Ovary (tissue), 9 donors: ENCODE measurements around the gene DEPDC1B. TPM values are rescaled to one million over a fixed set of nuclear protein-coding genes. Genes with fewer than 3 reads are reported as not detected.

Experiments
- DNase-seq, 5 donors: peaks; one replicate each; pipeline ENCODE4 v3.0.0-alpha.2; 2019 to 2020
- H3K27ac ChIP-seq, 2 donors: fragments of 200-600 bp; one replicate each; pipeline versions ENCODE4 v1.5.1 to v1.8.0; 2019 to 2022
- H3K27me3 ChIP-seq: fragments of 200-600 bp; one replicate; pipeline ENCODE4 v1.8.0; 2022
- H3K36me3 ChIP-seq: fragments of 200-600 bp; sonication (generic); one replicate; pipeline ENCODE4 v1.5.1; 2019
- H3K4me1 ChIP-seq: one replicate; pipeline ENCODE4 v1.8.1; 2013; ENCODE audit warnings: mild to moderate bottlenecking, moderate library complexity; ENCODE audit not compliant: insufficient read depth
- H3K4me3 ChIP-seq: fragments of 200-600 bp; sonication (generic); one replicate; pipeline ENCODE4 v1.5.1; 2017
- H3K9me3 ChIP-seq, 2 donors: fragments of 200-600 bp in 1 of 2; sonication (generic) in 1 of 2; one replicate each; pipeline versions ENCODE4 v1.5.1 to v1.8.1; 2013 to 2019; ENCODE audit warnings: mild to moderate bottlenecking in 1 of 2, moderate library complexity in 1 of 2
- EP300 ChIP-seq: sonication (generic); formaldehyde crosslinking; IDR thresholded peaks from one replicate; pipeline ENCODE4 v1.6.1; 2017; ENCODE audit warnings: antibody characterized with exemption
- POLR2A ChIP-seq: fragments of 450-650 bp; IDR thresholded peaks from one replicate; pipeline ENCODE4 v1.6.1; 2017; ENCODE audit warnings: antibody characterized with exemption, mild to moderate bottlenecking, moderate library complexity
- WGBS, 3 donors: extraction: QIAGEN DNeasy Blood & Tissue Kit in 1 of 3; methylation state at CpG; one replicate each; pipeline versions ENCODE4 v1.1.5 to v1.1.7; 2013 to 2017; 5-methylcytosine and 5-hydroxymethylcytosine counted together
- intact Hi-C, 4 donors: fragments of 100-400 bp; cut with DNase I; formaldehyde crosslinking; loops; one replicate each; pipeline versions ENCODE4 v1.11.0 to v1.15.1; 2022 to 2023
- polyA plus RNA-seq, 2 donors: library from polyadenylated mRNA; stranded (reverse); fragments of 200-250 nt in 1 of 2; fragments of 350-450 nt in 1 of 2; fragmentation: Illumina TruSeq in 1 of 2; extraction: RNeasy Lipid Tissue Mini Kit (QIAGEN cat#74804) in 1 of 2; gene quantifications; one replicate each; pipeline ENCODE4 v1.2.3, GENCODE V29; 2013 to 2014
- total RNA-seq, 7 donors: library from RNA; depleted of rRNA in 2 of 7; stranded (reverse); fragments of >200 nt in 2 of 7; fragmentation: NEBNext Ultra II Directional in 3 of 7; extraction: Animal tissue kit (Norgen Biotek cat#: 25700) in 3 of 7; gene quantifications; one replicate each; pipeline versions ENCODE4 v1.1.0 to v1.2.4, GENCODE V29; 2016 to 2023
- TF ChIP-seq, protein P1 (sequence below), 3 donors: fragments of 450-650 bp in 2 of 3; fragments of 200-600 bp in 1 of 3; IDR thresholded peaks; one replicate each; pipeline versions ENCODE4 v1.5.1 to v1.8.0; 2016 to 2022; ENCODE audit warnings: antibody characterized with exemption in 3 of 3, mild to moderate bottlenecking in 1 of 3
- donor health status: DM: no; HTN: no; CAD: no; lungs with moderate emphysema.
- donor health status: DM: no; HTN: no; CAD: no.
- donor health status: Bipolar disorder and iron deficiency.
- donor health status: DM: yes; HTN: yes; CAD: no.
- donor health status: DM: no; HTN: no; CAD: no.
- donor health status: DM: yes; HTN: yes; CAD: no.

DEPDC1B gene
- total and polyA plus RNA-seq, 9 donors, result 0.36 to 1.2 (median 0.65) TPM; not detected in 3

DNA sequence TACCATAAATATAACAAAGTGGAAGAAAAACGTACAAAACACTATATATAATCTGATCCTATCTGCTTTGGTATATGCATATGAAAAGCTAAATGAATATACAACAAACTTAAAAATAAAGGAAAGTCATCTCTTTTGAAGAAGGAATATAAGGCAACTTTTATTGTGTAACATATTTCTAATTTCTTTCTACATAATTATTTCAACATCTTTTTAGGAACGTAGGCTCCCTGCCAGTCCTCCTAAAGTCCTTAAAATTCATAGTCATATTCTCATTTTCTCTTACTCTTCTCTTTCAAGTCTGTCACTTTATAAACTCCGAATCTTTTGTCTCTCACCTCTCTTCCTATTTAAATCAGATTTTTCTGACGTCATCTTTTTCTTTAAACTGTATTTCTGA is 9.6 kb downstream of the DEPDC1B start:
- H3K27ac ChIP-seq, result no peak overlapping the region
- no peaks in the 10 kb centered on the region for H3K4me1 ChIP-seq
- intact Hi-C loops, result no loop called here
- H3K36me3 ChIP-seq, result no peaks in the 10 kb centered on the region
- H3K27me3 ChIP-seq, result no peaks in the 10 kb centered on the region
- no peak overlapping the region for H3K4me3 ChIP-seq
- TF ChIP-seq POLR2A (no peak), EP300 (no peak)
- TF ChIP-seq, protein P1, sequence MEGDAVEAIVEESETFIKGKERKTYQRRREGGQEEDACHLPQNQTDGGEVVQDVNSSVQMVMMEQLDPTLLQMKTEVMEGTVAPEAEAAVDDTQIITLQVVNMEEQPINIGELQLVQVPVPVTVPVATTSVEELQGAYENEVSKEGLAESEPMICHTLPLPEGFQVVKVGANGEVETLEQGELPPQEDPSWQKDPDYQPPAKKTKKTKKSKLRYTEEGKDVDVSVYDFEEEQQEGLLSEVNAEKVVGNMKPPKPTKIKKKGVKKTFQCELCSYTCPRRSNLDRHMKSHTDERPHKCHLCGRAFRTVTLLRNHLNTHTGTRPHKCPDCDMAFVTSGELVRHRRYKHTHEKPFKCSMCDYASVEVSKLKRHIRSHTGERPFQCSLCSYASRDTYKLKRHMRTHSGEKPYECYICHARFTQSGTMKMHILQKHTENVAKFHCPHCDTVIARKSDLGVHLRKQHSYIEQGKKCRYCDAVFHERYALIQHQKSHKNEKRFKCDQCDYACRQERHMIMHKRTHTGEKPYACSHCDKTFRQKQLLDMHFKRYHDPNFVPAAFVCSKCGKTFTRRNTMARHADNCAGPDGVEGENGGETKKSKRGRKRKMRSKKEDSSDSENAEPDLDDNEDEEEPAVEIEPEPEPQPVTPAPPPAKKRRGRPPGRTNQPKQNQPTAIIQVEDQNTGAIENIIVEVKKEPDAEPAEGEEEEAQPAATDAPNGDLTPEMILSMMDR (IDR thresholded peaks at IDR 0.05), result no peak
- DNase-seq, result no peak
- no peaks in the 10 kb centered on the region for H3K9me3 ChIP-seq
- 54 to 58% (median 55%) methylated on average over 4 of the region's 4 CpGs for WGBS, 3 donors

DNA sequence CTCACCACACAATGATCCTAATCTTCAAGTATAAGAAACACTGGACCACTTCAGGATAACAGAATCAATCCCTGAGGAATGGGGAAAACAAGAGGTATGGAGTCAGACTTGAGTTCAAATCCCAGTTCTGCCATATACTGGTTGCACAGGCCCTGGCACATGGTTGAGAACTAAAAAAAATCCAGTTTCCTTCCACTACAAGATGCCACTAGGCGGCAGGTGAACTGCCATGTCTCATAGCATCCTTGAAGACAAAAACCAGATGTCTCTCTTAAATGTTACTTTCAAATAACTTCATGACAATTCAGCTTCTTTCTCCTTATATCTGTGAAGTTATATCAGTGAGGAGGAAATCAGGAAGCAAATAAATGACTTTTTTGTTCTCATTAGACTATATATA is 11.0 kb downstream of the DEPDC1B start:
- H3K4me1 ChIP-seq, result no peaks in the 10 kb centered on the region
- H3K36me3 ChIP-seq, result no peaks in the 10 kb centered on the region
- no peak overlapping the region for H3K4me3 ChIP-seq
- H3K27me3 ChIP-seq, result no peaks in the 10 kb centered on the region
- WGBS, 3 donors, result 86 to 94% (median 89%) methylated on average over 1 of the region's 1 CpG
- intact Hi-C loops, result loop anchor here in 1 of 4 donors (5.0 kb wide), 1 partner anchor 1608 kb away; no protein-coding TSS in a partner anchor
- H3K27ac ChIP-seq, result no peak overlapping the region
- DNase-seq, result no peak
- H3K9me3 ChIP-seq, result no peaks in the 10 kb centered on the region
- TF ChIP-seq EP300 (no peak), POLR2A (no peak)
- TF ChIP-seq, protein P1 (IDR thresholded peaks at IDR 0.05), result no peak

DNA sequence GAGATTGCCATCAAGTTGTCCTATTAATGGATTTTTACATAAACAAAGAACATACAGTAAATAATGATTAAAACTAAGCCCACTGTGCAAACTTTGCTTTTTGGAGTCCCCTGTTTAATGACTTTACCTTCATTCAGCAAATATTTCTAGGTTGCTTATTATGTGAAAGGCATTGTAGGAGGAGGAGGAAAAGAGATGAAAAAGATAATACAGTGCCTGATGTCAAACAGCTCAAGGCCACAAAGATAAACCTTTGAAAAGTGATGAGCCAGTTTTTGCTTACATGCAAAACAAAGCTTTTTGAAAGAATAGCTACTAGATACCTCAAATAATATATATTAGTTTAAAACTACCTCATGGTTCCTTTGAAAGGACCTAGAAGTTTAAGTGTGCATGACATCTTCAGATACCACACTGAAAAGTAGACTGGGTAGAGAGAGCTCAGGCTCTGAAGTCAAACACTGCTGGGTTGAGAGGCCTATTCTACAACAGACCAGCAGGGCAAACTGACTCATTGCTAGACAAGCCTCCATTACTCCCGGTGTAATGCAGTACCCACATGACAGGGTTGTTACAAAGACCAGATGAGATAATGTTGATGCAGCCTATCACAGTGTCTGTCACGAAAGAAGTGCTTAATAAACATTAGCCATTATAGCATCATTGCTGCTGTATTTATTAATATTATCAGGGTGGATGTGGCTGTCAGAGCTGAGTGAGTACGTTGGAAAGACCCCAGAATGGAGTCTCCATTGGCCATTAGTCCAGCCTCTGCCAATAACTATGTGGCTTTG is 11.8 kb downstream of the DEPDC1B start:
- 72 to 81% (median 81%) methylated on average over 3 of the region's 3 CpGs for WGBS, 3 donors
- no peak for DNase-seq
- intact Hi-C loops, result loop anchor here in 1 of 4 donors (5.0 kb wide), 1 partner anchor 1609 kb away; no protein-coding TSS in a partner anchor

DNA sequence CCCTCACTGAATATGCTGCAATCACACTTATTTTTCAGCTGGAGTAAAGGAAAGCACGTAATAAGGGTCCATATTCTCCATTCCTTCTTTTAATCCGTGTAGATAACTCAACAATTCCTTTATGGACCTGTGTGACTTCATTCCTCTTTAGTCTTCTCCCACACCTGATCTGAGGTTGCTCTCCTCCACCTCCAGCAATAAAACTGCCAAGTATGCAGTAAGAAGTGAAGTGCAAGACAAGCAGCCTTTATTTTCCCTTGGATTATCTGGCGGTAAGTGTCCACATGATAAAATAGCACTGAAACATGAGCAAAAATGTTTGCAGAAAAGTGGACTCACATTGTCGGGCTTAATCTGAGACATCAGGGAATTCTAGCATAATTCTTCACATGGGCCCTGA is 13.8 kb downstream of the DEPDC1B start:
- Histone ChIP-seq H3K9me3 (no peaks in the 10 kb centered on the region), H3K36me3 (no peaks in the 10 kb centered on the region), H3K27me3 (no peaks in the 10 kb centered on the region), H3K4me3 (no peak overlapping the region), H3K4me1 (no peaks in the 10 kb centered on the region), H3K27ac (no peak overlapping the region)
- TF ChIP-seq POLR2A (no peak), EP300 (no peak)
- TF ChIP-seq, protein P1 (IDR thresholded peaks at IDR 0.05), result no peak
- WGBS, 3 donors, result 90 to 93% (median 91%) methylated on average over 4 of the region's 4 CpGs
- no peak for DNase-seq
- intact Hi-C loops, result loop anchor here in 1 of 4 donors (5.0 kb wide), 1 partner anchor 1611 kb away; no protein-coding TSS in a partner anchor

More for the DNA sequence above, 11.8 kb downstream of the DEPDC1B start:
- TF ChIP-seq, protein P1 (IDR thresholded peaks at IDR 0.05), result no peak
- no peak for TF ChIP-seq EP300
- TF ChIP-seq POLR2A, result no peak
- Histone ChIP-seq H3K27ac (no peak overlapping the region), H3K4me1 (no peaks in the 10 kb centered on the region), H3K4me3 (no peak overlapping the region), H3K9me3 (no peaks in the 10 kb centered on the region), H3K36me3 (no peaks in the 10 kb centered on the region), H3K27me3 (no peaks in the 10 kb centered on the region)
